Activated T-cell treated with anti-CD3 and anti-CD28 coated beads, Interleukin-2, amount 50 U/mL, for 1 hour (primary cell): ENCODE measurements around the gene BPIFA1.

Experiments used
- DNase-seq: peaks from one replicate; pipeline ENCODE4 v3.0.0-alpha.2; 2020

BPIFA1 gene

DNA sequence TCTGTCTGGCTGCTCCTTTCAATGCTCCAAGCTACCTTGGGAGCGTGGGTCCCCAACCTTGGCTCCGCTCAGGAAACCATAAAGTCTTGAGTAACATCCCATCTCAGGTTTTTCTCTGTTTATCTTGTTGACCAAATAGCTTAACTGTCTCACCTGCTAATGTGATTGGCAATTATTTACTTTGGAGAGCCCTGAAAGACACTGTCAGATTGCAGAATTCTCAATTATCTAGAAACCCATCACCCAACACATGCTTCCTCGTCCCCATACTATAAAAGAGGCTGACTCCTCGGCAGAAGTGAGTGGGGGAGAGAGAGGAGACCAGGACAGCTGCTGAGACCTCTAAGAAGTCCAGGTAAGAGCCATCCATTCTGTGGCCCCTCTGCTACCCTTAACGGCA is at the start of gene BPIFA1:
Gene BPIFA1, plus strand, starts transcription at position 301 of the 400 bp plus-strand sequence. CDS start 1,716 bp downstream, outside the sequence.
- DNase-seq, result no peak

DNA sequence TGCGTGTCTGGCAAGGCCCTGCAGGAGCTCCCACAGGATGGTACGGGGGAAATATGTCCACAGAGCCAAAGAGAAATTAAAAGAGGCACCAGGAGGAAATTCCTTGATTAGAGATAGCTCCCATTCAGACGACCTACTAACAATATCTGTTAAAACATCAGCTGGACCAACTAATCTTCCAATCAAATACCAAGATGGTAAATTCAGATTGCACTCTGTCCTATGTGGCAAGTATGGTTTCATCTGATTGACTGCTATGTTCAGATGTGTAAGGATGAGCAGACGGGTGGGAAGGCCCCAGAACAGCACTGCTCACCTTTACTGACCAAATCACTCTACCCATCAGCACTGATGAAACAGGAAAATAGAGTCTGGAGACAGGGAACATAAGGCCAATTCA is 48.3 kb upstream of the BPIFA1 start:
- DNase-seq, result no peak

DNA sequence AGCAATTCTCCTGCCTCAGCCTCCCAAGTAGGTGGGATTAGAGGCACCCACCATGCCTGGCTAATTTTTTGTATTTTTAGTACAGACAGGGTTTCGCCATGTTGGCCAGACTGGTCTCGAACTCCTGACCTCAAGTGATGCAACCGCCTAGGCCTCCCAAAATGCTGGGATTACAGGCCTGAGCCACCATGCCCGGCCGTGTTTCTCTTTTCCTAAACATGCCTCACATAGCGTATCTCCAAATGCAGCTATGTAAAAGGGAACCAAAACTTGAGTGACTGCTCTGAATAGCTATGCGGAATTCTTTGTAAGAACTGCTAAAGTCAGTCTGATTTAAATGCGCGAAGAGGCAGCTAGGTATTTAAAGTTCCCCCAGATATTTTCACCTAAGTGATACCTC is 47.4 kb upstream of the BPIFA1 start:
- no peak for DNase-seq

DNA sequence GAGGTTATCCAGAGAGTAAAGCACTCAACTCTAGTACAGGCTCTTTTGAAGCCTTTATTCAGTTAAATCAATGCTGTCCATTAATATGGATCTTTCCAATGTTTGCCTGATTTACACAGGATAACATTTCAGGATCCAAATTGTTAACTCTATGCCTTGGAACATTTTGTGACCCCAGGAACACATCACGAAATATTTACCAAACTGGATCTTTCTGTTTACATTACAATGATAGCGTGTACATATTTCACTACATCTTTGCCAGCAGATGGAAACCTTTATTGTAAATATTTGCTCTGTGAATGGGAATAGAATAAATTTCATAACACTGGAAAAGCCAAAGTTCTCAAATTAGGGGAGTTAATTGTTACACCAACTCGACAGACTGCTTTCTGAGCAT is 44.3 kb upstream of the BPIFA1 start:
- no peak for DNase-seq

DNA sequence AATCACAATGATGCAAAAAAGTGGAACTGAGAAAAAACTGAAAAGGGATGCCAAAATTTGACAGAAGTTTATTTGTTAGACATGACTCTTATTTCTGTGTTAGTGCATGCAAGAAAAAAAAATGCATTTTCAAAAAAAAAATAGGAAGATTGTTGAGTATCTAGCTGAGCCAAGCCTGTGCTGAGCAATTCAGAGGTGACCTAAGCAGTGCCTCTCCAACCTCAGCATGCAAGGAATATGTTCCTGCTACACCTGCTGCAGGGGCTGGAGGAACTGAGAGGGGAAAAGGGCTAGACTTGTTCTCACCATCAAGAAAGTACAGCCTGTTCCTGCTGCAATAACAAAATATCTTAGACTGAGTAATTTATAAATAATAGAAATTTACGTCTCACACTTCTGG is 43.8 kb upstream of the BPIFA1 start:
- no peak for DNase-seq

DNA sequence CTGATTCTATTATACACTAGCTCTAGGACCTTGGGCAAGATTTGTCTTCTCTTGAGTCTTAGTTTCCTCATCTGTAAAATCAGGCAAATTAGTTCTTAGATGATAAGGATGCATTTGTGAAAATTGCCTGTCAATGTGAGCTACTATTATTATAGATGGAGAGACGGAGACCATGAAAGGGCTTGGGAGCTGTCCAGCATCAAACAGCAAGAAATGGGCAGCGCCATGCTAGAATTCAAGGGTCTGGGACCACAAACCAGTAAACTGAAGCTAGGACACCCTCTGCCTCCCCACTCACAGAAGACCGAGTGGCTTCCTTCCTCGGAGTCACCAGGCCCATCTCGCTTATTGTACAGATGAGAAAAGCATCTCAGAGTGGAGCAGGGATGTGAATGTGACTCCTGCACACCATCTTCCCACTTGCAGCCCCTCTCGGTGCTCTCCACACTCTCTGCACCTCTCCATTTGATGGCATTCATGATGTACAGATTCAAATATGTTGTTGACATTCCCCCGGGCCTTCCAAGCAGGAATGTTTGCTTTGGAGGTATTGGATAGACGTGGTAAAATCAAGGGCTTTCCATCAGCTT is 42.8 kb upstream of the BPIFA1 start:
- DNase-seq, result no peak

DNA sequence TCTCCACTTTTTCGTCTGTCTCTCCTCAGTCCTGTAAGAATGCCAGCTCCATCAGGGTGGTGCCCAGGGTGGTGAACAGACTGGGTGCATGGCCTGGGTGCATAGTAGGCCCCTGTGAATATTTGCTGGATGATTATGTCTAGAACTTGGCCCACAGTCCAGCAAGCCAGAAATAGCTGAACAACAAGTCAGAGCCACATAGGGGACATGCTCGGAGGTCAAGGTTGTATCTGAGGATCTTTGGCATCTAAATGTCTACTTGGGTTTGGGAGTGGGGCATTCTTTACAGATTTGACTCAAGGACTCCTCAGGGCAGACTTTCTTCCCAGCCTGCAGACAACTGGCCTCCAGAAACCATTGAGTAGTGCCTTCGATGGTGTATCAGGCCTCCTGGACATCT is 36.8 kb upstream of the BPIFA1 start:
- DNase-seq, result no peak

DNA sequence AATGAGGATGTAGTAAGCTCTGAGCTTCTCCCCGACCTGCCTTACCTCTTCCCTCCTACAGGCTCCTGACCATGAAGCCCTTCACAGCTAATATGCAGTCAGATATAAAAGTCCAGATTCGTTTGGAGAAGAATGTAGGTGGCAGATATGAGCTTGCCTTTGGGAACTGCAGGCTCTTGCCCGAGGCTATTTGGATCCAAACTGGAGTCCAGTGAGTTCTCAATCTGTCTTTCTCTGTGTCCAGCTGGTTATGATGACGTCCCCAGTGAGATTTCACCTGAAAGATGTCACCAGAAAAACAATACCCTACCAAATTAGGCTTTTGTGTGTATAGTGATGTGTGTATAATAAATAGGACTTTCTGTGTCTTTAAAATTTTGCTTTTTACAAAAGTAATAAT is 33.3 kb upstream of the BPIFA1 start:
- DNase-seq, result no peak

DNA sequence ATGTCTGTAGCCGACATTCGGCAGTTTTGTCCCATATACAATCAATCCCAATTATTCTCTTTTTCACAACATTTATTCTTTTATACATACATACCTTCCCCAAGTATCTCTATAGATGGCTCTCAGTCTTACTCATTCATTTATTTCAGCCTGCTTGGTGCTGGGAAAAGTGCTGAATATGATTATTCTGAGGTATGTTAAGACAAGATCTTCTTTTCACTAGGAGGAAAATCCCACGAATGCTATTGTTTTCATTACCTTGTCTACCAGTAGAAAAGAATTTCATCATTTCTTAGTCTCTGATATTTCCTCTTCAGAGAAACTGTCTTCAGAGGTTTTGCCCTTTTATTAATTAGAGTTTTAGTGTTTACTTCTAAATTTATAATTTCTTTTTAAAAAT is 32.4 kb upstream of the BPIFA1 start:
- no peak for DNase-seq

DNA sequence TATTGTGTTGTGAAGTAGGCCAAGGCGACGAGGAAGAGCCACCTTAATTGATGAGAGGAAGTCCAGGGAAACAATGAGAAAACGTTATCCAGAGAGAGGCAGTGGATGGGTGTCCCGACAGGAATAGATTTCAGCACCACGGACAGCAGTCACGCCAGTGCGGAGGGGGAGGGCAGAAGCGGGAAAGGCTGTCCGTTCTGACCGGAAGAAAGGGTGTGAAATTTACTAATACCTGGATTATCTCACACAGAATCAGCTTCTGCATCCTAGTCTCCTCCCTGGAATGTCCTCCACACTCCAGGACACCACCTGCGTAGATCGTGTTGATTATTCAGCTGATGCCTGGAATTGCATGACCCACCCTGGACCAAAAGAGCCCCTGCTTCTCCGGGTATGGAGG is 26.0 kb upstream of the BPIFA1 start:
- peak; percentile 30 for DNase-seq

DNA sequence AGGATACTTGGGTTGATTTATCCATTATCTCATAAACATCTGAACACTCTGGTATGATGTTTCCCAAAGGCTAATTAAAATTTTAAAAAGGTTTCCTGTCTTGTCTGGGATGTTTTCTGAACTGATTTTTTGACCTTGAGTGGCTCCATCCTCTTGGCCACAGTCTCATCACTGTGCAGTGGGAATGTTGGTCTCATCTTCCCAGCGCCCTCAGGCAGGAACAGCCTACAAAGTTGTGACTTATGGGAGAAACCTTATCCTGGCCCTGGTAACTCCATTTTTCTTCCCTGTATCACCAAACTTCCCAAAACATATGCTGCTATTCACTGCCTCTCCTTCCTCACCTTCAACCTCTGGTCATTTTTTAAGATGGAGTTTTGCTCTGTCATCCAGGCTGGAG is 25.4 kb upstream of the BPIFA1 start:
- DNase-seq, result no peak

DNA sequence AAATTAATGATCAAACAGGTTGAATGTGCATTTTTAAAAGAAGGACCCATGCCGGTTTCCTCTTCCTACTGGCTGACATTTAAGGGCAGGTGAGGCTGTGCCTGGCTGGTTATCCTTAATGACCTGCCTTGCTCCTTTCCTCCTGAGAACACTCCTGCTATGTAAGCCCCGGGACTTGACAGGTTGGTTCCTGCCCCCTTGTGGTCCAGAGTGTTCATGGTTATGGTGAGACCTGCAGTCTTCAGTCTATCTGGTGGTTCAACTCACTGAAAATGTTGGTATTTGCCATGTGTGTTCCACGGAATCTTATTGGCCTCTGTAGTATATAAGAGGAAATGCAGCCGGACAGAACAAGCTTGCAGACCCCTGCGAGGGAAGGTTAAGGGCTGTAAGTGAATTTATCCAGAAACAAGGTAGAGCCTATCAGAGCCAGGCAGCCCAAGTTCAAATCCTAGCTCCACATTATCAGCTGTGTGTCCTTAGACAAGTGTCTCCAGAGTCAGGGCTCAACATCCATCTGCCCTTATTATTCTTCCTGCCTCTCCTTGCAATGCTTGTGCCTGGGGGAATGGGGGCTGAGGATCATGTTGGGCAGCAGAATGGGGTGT is 23.9 kb upstream of the BPIFA1 start:
- no peak for DNase-seq

DNA sequence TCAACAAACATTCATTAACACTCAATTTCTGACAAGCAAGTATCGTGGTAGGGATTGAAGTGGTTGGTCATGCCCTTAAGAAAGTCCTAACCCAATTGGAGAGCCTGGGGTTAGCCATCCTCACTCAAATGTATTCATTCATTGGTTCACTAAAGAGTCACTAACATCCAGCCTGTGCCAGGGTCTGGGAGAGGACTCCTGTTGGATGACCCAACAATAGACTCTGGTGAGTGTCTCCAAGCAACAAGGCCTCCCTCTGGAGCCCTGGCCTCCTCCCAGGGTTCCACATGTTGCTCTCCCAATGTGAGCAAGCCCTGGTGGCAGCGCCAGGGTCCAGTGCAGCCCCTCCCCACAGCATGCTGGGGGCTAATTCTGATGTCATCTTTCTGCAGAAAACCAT is 18.7 kb upstream of the BPIFA1 start, which contains the start of gene BPIFA3:
Gene BPIFA3, plus strand, starts transcription at position 301 of the 400 bp plus-strand sequence. CDS start 185 bp downstream, outside the sequence.
- no peak for DNase-seq

DNA sequence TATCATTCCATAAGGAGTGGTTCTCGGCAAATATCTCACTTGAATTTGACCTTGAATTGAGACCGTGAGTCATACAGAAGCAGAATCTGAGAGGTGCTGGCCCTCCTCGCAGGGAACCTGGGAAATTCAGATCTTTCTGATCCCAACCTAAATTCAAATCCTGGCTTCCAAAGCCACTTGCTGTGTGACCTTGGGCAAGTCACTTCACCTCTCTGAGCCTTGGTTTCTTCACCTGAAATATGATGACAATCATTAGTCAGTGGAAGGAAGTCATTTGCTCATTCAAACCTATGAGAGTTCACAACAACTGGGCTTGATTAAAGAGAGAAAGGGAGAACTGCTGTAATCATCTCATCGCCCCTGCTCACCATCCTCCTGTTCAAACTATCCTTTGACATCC is 11.4 kb upstream of the BPIFA1 start:
- no peak for DNase-seq

DNA sequence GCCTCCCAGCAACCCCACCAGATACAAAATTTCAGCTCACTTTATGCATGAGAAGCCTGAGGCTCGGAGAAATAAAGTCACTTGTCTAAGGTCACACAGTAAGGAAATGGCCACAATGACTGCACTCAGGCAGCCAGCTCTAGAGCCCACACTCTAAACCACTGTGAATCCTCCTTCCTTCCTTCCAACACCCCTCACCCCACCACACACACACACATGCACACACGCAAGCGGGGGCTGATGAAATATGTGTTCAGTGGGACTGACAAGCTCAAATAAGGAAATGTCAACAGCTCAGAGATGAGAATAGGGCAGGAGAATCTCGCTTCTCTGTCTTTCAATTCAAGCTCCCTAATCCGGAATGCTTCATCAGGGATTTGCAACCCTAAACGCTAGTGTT is 6.0 kb upstream of the BPIFA1 start:
- no peak for DNase-seq

DNA sequence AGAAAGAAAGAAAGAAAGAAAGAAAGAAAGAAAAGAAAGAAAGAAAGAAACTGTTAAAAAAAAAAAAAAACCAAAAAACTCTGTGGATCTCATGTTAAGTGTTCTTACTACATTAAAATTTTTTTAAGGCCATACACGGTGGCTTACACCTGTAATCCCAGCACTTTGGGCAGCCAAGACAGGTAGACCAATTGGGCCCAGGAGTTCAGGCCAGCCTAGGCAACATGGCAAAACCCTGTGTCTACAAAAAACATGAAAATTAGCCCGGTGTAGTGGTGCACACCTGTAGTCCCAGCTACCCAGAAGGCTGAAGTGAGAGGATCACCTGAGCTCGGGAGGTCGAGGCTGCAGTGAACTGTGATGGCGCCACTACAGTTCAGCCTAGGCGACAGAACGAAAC is 4.6 kb upstream of the BPIFA1 start:
- DNase-seq, result no peak

DNA sequence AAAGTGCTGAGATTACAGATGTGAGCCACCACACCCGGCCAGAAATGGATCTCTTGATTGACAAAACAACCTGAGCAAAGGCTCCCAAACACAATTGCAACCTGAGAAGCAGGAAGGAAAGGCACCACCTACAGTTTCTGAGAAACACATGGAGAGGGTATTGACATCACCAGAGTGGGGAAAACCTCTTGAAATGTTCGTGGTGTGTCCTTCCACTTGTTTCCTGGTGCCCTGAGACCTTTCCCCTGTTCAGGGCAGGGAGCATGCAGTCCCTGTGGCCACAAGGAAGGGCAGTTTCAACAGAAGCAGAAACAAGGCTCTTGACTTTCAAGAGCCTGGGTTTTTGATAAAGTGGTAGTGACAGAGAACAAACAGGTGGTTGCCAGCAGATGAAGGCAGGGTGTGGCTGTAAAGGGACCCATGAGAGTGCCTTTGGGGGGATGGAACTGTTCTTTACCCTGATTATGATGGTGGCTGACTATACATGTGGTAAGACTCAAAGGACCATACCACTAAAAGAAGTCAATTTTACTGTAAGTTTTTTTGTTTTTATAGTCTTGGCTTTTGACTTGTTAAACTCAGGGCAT is 3.2 kb upstream of the BPIFA1 start:
- no peak for DNase-seq

DNA sequence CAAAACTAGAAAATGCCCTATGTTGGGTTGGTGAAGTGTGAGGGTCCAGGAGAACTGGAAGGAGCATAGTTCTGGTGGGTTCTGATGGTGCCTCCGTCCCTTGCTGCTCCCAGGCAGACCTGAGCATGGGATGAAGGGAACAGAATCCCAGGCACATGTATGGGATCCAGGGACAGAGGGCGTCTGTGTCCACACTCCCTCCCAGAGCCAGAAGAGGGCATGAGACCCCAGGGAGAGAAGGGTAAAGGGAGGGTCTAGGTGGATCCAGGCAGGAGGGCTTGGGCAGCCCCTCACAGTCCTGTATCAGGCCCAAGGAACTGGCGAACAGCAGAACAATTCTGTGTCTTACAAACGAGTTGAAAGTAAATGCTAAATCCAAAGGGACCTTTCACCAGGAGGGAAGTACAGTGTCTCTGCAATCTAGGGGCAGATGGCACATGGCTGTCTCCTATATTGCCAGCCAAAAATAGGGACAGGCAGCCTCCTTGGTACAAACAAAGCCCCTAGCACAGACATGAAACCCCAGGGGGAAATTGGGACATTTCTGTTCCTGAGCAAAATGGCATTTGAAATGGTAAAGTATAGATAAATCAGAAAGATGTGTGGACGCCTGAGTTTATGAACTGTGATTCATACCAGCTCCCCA is 2.5 kb upstream of the BPIFA1 start:
- DNase-seq, result no peak

DNA sequence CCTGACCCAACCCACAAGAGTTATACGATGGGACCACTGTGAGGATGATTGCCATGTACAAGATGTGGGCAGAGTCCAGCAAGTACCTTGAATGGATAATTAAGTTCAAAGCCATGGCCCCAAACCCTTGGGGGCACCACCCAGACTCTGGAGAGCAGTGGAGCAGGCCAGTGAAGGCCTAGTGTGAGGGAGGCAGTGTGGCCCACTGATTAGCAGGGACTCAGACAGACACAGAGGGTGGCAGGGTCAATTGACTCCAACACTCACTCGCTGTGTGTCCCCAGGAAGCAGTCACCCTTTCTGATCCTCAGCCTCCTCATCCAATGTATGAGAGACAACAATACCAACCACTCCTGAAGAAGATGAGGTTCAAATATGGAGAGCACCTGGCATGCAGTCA is 1.7 kb upstream of the BPIFA1 start:
- no peak for DNase-seq

DNA sequence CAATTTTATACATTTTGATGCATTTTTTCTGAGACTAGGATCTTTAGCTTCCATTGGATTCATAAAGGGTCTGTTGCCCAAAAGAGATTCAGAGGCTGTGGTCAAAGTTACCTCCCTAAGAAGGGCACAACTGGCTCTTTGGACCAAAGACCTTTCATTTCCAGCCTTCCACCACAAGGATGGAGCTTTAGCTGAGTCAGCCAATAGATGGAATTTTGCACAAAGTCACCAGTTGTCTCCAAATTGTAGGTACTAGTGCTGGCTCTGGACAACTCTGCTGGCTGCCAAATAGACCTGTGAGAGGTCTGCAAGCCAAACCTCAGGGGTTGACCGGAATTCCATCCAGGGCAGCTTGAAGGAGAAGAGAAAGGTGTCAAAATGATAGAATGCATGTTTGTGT is 555 bp downstream of the BPIFA1 start:
- no peak for DNase-seq

DNA sequence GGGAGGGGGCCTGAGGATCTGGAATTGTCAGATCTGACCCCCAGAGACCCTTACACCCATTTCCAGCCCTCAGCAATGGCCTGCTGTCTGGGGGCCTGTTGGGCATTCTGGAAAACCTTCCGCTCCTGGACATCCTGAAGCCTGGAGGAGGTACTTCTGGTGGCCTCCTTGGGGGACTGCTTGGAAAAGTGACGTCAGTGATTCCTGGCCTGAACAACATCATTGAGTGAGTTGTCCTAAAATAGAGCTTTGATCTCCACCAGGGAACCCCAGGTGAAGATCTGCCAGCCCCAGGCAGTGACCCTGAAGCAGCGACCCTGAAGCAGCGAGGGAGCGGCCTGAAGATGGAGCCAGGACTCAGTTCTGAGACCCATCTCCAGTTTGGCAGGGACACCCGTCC is 2.2 kb downstream of the BPIFA1 start:
- DNase-seq, result no peak

DNA sequence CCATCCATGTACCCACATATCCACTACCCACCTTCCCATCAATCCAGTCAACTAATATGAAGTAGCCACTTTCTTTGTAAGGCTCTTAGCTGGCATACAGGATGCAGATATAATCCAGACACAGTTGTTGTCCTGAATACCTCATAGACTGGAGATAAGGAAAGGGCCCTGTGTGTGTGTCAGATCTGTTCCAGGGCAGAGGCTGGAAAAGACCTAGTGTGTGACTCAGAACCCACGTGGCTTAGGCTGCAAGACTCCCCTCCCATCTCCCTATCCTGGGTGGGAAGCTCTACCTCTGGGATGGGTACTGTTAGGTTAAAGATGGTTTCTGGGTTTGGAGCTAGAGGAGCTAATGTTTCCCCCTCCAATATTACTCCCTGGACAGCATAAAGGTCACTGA is 3.6 kb downstream of the BPIFA1 start:
- DNase-seq, result no peak

DNA sequence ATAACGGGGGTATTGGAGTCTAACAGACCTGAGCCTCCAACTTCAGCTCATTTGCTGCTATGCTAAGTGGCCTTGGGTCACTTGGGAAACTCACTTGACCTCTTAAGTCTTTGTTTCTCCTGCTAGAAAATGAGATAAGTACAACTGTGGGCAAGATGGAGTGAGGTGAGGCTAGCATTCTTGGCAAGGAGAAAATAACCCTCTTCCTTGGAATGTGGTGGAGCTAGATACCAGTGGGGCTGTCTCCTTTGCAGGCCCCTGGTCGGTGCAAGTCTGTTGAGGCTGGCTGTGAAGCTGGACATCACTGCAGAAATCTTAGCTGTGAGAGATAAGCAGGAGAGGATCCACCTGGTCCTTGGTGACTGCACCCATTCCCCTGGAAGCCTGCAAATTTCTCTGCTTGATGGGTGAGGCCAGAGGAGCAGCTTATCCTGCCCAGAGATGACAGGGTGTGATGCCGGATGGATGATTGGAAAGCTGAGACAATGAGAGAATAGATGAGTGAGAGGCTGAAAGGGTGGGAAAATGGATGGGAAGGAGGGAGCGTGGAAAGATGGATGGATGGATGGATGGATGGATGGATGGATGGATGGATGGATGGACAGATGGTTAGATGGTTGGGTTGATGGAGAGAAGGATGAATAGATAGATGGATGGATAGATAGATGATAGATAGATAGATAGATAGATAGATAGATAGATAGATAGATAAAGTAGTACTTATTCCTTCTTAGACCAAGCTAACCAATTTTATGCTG is 4.4 kb downstream of the BPIFA1 start:
- no peak for DNase-seq

DNA sequence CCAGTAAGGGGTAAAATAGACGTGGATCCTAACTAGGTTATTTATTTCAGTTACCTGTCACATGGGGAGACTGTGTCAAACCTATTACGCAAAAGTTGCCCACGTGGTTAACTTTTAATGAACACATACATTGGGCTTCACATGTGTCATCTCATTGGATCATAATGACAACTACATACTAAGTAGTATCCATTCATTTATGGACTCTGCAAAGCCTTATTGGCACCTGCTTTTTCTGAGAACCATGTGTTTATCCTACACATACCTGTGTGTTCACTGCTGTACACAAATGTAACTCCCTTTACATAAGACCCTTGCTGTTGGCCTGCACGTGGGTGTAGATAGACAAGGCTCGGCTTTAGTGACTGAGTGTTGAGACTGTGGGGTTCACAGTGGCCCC is 5.1 kb downstream of the BPIFA1 start:
- DNase-seq, result no peak
